Thoracic aorta (tissue), 2 donors: Measurements from ENCODE around the gene FAM107B. TPM values are rescaled to one million over a fixed set of nuclear protein-coding genes. Genes with fewer than 3 reads are reported as not detected.
"Not testable (repeated sequence)": the region's sequence is repeated elsewhere in the genome, so short reads cannot be mapped to it uniquely, and the experiment has no call there.

Experiments used
- ATAC-seq: fragments of 150-250 bp; one replicate; pipeline ENCODE4 v1.8.0; 2017; ENCODE audit warnings: low read depth; ENCODE audit not compliant: insufficient number of reproducible peaks, low FRiP score
- DNase-seq: peaks from one replicate; pipeline ENCODE4 v3.0.0-alpha.2; 2020; ENCODE audit warnings: low spot score
- H3K27ac ChIP-seq, 2 donors: fragments of 200-600 bp; sonication (generic); 1 replicate in 1 of 2; 2 replicates in 1 of 2; pipeline ENCODE4 v1.5.1; 2016; ENCODE audit warnings: mild to moderate bottlenecking in 2 of 2, moderate library complexity in 2 of 2
- H3K27me3 ChIP-seq: fragments of 200-600 bp; sonication (generic); replicated peaks from 2 replicates; pipeline ENCODE4 v1.6.0; 2016; ENCODE audit warnings: mild to moderate bottlenecking; ENCODE audit not compliant: insufficient read depth
- H3K36me3 ChIP-seq: fragments of 200-600 bp; sonication (generic); one replicate; pipeline ENCODE4 v1.5.1; 2016
- H3K4me1 ChIP-seq, 2 donors: fragments of 200-600 bp; sonication (generic); 1 replicate in 1 of 2; 2 replicates in 1 of 2; pipeline versions ENCODE4 v1.5.1 to v1.6.0; 2016; ENCODE audit warnings: low read depth in 2 of 2, mild to moderate bottlenecking in 1 of 2; ENCODE audit not compliant: control insufficient read depth in 1 of 2
- H3K4me3 ChIP-seq: fragments of 200-600 bp; sonication (generic); 2 replicates; pipeline ENCODE4 v1.5.1; 2016; ENCODE audit warnings: mild to moderate bottlenecking
- H3K9me3 ChIP-seq: fragments of 200-600 bp; sonication (generic); 2 replicates; pipeline ENCODE4 v1.5.1; 2016
- total RNA-seq, 2 donors: library from RNA; depleted of rRNA; stranded (reverse); fragments of >200 nt; gene quantifications; one replicate each; pipeline versions ENCODE4 v1.1.0 to v1.2.3, GENCODE V29; 2016
- TF ChIP-seq, protein P1 (sequence below): fragments of 200-600 bp; sonication (generic); IDR thresholded peaks from one replicate; pipeline ENCODE4 v1.5.1; 2019; ENCODE audit warnings: antibody characterized with exemption

FAM107B gene
- total RNA-seq, 2 donors from 2014 or later: 33.6 to 50.6 TPM

DNA sequence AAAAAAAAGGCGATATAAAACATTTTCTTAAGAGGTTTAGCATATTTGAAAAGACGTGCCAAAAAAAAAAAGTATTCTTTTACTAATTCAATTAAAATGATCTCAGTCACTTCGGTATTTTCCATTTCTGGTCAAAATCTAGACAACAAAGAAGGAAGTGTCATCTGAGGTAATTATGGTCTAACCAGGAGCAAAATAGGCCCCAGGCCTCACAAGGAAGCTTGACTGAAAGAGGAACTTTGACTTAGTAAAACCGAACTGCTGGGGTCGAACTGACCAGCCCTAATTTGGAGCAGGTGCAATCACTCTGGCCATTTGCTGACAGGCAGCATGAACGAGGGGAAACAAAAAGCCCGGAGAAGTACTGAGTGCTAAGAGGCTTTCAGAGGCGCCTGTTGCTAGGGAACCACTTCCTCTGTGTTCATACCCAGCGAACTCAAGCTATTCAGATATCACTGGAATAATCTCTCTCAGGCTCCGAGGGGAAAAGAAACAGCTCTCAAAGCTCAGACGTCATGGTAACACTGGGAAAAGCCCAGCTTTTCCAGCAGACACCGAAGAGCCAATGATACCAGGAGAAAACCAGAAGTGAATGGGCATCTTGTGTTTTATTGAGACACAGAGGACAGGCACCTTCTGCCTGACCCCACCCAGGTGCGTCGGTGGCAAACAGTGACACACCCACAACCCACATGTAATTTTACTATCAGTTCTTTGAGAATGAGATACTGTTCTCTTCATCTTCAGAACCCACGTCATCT lies 126.5 kb downstream of the FAM107B start:
- TF ChIP-seq, protein P1, sequence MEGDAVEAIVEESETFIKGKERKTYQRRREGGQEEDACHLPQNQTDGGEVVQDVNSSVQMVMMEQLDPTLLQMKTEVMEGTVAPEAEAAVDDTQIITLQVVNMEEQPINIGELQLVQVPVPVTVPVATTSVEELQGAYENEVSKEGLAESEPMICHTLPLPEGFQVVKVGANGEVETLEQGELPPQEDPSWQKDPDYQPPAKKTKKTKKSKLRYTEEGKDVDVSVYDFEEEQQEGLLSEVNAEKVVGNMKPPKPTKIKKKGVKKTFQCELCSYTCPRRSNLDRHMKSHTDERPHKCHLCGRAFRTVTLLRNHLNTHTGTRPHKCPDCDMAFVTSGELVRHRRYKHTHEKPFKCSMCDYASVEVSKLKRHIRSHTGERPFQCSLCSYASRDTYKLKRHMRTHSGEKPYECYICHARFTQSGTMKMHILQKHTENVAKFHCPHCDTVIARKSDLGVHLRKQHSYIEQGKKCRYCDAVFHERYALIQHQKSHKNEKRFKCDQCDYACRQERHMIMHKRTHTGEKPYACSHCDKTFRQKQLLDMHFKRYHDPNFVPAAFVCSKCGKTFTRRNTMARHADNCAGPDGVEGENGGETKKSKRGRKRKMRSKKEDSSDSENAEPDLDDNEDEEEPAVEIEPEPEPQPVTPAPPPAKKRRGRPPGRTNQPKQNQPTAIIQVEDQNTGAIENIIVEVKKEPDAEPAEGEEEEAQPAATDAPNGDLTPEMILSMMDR: no peak
- Histone ChIP-seq H3K4me3 (peak overlapping the region; percentile 32), H3K27ac (peak overlapping the region; percentile 80), H3K36me3 (no peaks in the 10 kb centered on the region), H3K9me3 (no peaks in the 10 kb centered on the region), H3K4me1 (peaks cover 17 to 40% of the 10 kb centered on the region in 2 donors), H3K27me3 (no peaks in the 10 kb centered on the region)
- DNase-seq: peak; percentile 56
- ATAC-seq: peak; percentile 98

DNA sequence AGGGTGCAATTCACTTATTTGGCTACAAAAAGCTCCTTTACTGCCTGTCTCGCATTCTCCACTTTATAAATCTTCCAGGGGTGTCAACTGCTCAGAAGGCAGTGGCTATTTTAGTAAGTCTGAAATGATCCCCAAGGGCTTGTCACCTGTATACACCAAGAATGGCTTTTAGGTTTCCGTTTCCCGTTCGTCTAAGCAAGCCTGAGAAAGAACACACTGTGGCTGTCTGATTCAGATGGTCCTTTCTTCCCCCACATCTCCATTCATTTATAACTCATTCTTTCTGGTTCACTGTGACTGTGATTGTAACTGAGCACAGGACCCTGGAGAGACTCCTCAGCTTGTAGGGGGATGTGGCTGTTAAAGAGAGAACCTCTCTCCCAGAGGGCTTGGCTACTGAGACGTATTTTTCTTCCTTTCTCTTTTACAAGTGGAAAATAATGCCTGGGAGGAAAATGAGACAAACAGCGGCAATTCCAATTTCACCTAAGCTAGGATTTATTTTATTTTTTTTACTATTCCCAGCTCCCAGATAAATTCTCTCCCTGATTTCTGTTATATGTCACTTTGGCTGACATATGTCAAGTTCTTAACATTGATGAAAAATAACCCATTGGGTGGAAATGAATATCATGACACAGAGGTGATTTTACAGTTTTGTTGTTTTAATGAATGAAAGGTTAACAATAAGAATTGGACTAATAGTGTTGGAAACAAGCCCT lies 129.3 kb downstream of the FAM107B start:
- H3K27me3 ChIP-seq: no peaks in the 10 kb centered on the region
- ATAC-seq: no peak
- TF ChIP-seq, protein P1: no peak
- H3K4me3 ChIP-seq: no peak overlapping the region
- H3K9me3 ChIP-seq: no peaks in the 10 kb centered on the region
- DNase-seq: no peak
- H3K4me1 ChIP-seq: peaks cover 10 to 26% of the 10 kb centered on the region in 2 donors
- H3K27ac ChIP-seq: peak overlapping the region in 1 of 2 donors; percentile 15
- no peaks in the 10 kb centered on the region for H3K36me3 ChIP-seq

DNA sequence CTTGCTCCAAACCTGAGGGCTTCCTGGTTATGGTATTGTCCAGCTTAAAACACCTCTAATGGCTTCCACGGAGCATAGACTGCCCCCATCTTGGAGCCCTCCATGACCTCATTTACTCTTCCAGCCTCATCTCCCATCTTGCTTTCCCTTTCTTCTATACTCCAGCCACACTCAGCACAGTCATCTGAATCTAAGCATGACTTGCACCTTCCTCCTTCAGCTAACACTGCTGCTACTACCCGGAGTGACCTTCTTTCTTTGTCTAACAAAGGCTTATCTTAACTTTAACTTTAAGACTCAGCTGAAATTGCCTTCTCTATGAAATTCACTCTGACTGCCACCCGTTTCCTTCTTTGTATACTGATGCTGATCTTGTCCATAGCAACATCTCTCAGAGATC lies 135.1 kb downstream of the FAM107B start:
- ATAC-seq: no peak
- Histone ChIP-seq H3K9me3 (no peaks in the 10 kb centered on the region), H3K27me3 (no peaks in the 10 kb centered on the region), H3K36me3 (no peaks in the 10 kb centered on the region), H3K27ac (no peak overlapping the region), H3K4me1 (peaks cover 0 to 2% of the 10 kb centered on the region in 2 donors), H3K4me3 (no peak overlapping the region)
- TF ChIP-seq, protein P1: no peak
- no peak for DNase-seq

DNA sequence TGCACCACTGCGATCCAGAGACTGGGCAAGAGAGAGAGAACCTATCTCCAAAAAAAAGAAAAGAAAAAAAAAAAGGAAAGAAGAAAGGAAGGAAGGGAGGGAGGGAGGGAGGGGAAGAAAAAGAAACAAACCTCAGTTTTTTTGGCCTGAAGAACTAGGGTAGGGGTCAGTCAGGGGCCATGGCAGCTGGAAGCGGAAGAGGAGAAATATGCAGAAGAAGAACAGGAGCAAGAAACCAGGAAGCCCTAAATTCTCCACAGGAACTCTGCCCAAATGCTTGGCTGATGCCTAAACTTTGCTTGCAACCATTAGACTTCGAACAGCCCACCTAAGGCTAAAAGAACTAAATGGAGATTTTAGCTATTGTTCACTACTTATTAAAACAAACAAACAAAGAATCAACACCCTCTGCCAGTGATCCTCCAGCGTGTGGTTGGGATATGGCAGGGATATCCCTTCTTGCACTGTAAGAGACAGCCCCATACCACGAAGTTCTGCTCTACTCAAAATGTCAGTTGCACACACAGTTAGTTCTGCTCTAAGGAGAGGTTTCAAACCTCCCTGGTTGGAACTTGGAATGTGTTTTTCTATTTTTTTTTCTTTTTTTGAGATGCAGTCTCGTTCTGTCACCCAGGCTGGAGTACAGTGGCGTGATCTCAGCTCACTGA lies 139.5 kb downstream of the FAM107B start:
- Histone ChIP-seq H3K4me3 (no peak overlapping the region), H3K27ac (no peak overlapping the region), H3K27me3 (no peaks in the 10 kb centered on the region), H3K9me3 (no peaks in the 10 kb centered on the region), H3K36me3 (no peaks in the 10 kb centered on the region), H3K4me1 (peaks cover 0 to 4% of the 10 kb centered on the region in 2 donors)
- no peak for ATAC-seq
- TF ChIP-seq, protein P1: no peak
- no peak for DNase-seq

DNA sequence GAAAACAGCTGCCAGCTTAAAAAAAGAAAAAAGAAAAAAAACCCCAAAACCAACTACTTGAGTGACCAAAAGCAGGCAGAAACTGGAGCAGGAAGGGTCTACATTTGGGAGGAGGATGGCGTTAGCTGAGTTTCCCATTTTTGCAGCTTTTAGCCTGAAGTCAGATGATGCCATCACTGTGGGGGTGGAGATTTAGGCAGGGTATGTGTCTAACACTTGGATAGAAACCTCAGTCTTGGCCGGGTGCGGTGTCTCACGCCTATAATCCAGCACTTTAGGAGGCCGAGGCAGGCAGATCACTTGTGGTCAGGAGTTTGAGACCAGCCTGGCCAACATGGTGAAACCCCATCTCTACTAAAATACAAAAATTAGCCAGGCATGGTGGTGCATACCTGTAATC lies 140.1 kb downstream of the FAM107B start:
- H3K4me1 ChIP-seq, H3K36me3 ChIP-seq, H3K9me3 ChIP-seq, ATAC-seq, H3K27ac ChIP-seq, H3K27me3 ChIP-seq, DNase-seq, H3K4me3 ChIP-seq: not testable (repeated sequence)
